SK-N-SH treated with all-trans-retinoic acid at 6 μM for 48 hours (cell line): Measurements from ENCODE around the gene CEACAM6.

Experiments
- BACH2 ChIP-seq: fragments of 250-450 bp; sonication (Bioruptor Pico); IDR thresholded peaks from 2 replicates; pipeline ENCODE4 v1.9.0; 2021; ENCODE audit warnings: mild to moderate bottlenecking, borderline replicate concordance
- ISL1 ChIP-seq: fragments of 250-450 bp; sonication (Bioruptor Pico); IDR thresholded peaks from 2 replicates; pipeline ENCODE4 v2.1.2; 2022; ENCODE audit warnings: mild to moderate bottlenecking, moderate library complexity
- PATZ1 ChIP-seq: fragments of 250-450 bp; sonication (Bioruptor Pico); IDR thresholded peaks from 2 replicates; pipeline ENCODE4 v1.8.0; 2020; ENCODE audit warnings: mild to moderate bottlenecking, moderate library complexity, borderline replicate concordance
- TCF4 ChIP-seq: fragments of 250-450 bp; sonication (Bioruptor Pico); IDR thresholded peaks from 2 replicates; pipeline ENCODE4 v1.8.0; 2021; ENCODE audit warnings: mild to moderate bottlenecking, moderate library complexity, borderline replicate concordance
- ZFP3 ChIP-seq: fragments of 250-450 bp; sonication (Bioruptor Pico); IDR thresholded peaks from 2 replicates; pipeline ENCODE4 v1.5.0; 2020; ENCODE audit warnings: mild to moderate bottlenecking, moderate library complexity
- ZNF70 ChIP-seq: fragments of 450-650 bp; formaldehyde crosslinking; IDR thresholded peaks from 2 replicates; pipeline ENCODE4 v1.5.0; 2020; ENCODE audit warnings: mild to moderate bottlenecking, moderate library complexity

GRCh38 chr19:41813911-41814310, 58.6 kb downstream of the CEACAM6 start:
- TF ChIP-seq TCF4 (CRISPR knock-in tag) (no peak), ZFP3 (CRISPR knock-in tag) (no peak), PATZ1 (no peak), ISL1 (CRISPR knock-in tag) (no peak), ZNF70 (CRISPR knock-in tag) (no peak), BACH2 (CRISPR knock-in tag) (no peak)
